ENCODE results near the gene NRM. TPM values are rescaled to one million over a fixed set of nuclear protein-coding genes. Genes with fewer than 3 reads are reported as not detected.

NRM gene
- total RNA-seq, 4 donors from 2014 or later: 2.7 to 13.8 (median 2.7) TPM; not detected in 1

- no peaks in the 10 kb centered on the region for H3K9me3 ChIP-seq
- no peaks in the 10 kb centered on the region for H3K36me3 ChIP-seq
- H3K27ac ChIP-seq: peak overlapping the region; percentile 93 to 99 (median 96)
- in situ Hi-C loops (cut with MboI; ENCODE audit: low pct_ligation_motif_present in 1 of 4, low pct_unique_long_range_greater_than_20kb in 1 of 4, low sequenced_read_pairs in 3 of 4) (no loop called here), intact Hi-C loops (cut with DNase I; ENCODE audit: low total_unique reads) (loop anchor here (2.0 to 5.0 kb wide), 2 partner anchors 29 to 71 kb away; partner anchors contain the start of genes MDC1, MRPS18B and PPP1R10)
- DNase-seq: no peak
- H3K27me3 ChIP-seq: no peaks in the 10 kb centered on the region
- peak overlapping the region; percentile 63 to 81 (median 68) for H3K4me3 ChIP-seq
- WGBS, 2 donors (ENCODE audit: low coverage in 1 of 2): 22% methylated on average over 18 of the region's 22 CpGs; no CpG with 5 or more reads in 1 of the 2 donors
- TF ChIP-seq CTCF (IDR thresholded peaks at IDR 0.05) (no peak), EP300 (IDR thresholded peaks at IDR 0.05; ENCODE audit: low read depth) (no peak)
- H3K4me1 ChIP-seq: peaks cover 6 to 73% (median 33%) of the 10 kb centered on the region in 4 donors
These were observed 2.9 kb downstream of the NRM start for GRCh38 chr6:30687659-30688431.

- WGBS, 2 donors (ENCODE audit: low coverage in 1 of 2): 0% methylated on average over 1 to 51 of the region's 52 CpGs
- peak overlapping the region; percentile 93 to 99 (median 96) for H3K27ac ChIP-seq
- H3K9me3 ChIP-seq: no peaks in the 10 kb centered on the region
- DNase-seq: peak; percentile 90
- peaks cover 6 to 80% (median 34%) of the 10 kb centered on the region in 4 donors for H3K4me1 ChIP-seq
- peak; percentile 60 for TF ChIP-seq EP300 (IDR thresholded peaks at IDR 0.05; ENCODE audit: low read depth)
- TF ChIP-seq CTCF (IDR thresholded peaks at IDR 0.05): no peak
- peak; percentile 79 to 91 (median 88) for TF ChIP-seq POLR2AphosphoS5 (IDR thresholded peaks at IDR 0.05)
- TF ChIP-seq POLR2A (IDR thresholded peaks at IDR 0.05): no peak
- in situ Hi-C loops (cut with MboI; ENCODE audit: low pct_ligation_motif_present in 1 of 4, low pct_unique_long_range_greater_than_20kb in 1 of 4, low sequenced_read_pairs in 3 of 4): no loop called here
- intact Hi-C loops (cut with DNase I; ENCODE audit: low total_unique reads): loop anchor here (2.0 to 5.0 kb wide), 2 partner anchors 30 to 70 kb away; partner anchors contain the start of genes MDC1, MRPS18B and PPP1R10
- H3K27me3 ChIP-seq: no peaks in the 10 kb centered on the region
- no peaks in the 10 kb centered on the region for H3K36me3 ChIP-seq
- H3K4me3 ChIP-seq: peak overlapping the region; percentile 63 to 81 (median 68)
These were observed 3.7 kb downstream of the NRM start for GRCh38 chr6:30686908-30687658.

- no peaks in the 10 kb centered on the region for H3K36me3 ChIP-seq
- H3K4me3 ChIP-seq: peak within 1 kb of the TSS; percentile 63 to 81 (median 68)
- in situ Hi-C loops (cut with MboI; ENCODE audit: low pct_ligation_motif_present in 1 of 4, low pct_unique_long_range_greater_than_20kb in 1 of 4, low sequenced_read_pairs in 3 of 4): no loop called here
- DNase-seq: peak; percentile 85
- TF ChIP-seq EP300 (IDR thresholded peaks at IDR 0.05; ENCODE audit: low read depth) (no peak), POLR2A (IDR thresholded peaks at IDR 0.05) (peak; percentile 45), POLR2AphosphoS5 (IDR thresholded peaks at IDR 0.05) (peak; percentile 47 to 82 (median 70)), CTCF (IDR thresholded peaks at IDR 0.05) (no peak)
- WGBS, 2 donors (ENCODE audit: low coverage in 1 of 2): 3 to 7% methylated on average over 8 to 28 of the region's 41 CpGs
- H3K27me3 ChIP-seq: no peaks in the 10 kb centered on the region
- H3K27ac ChIP-seq: peak within 1 kb of the TSS; percentile 93 to 99 (median 96)
- no peaks in the 10 kb centered on the region for H3K9me3 ChIP-seq
- intact Hi-C loops (cut with DNase I; ENCODE audit: low total_unique reads): loop anchor here (2.0 to 5.0 kb wide), 2 partner anchors 31 to 69 kb away; partner anchors contain the start of genes MDC1, MRPS18B and PPP1R10
- H3K4me1 ChIP-seq: peaks cover 6 to 83% (median 35%) of the 10 kb centered on the region in 4 donors
These were observed 4.5 kb downstream of the NRM start, which contains the start of gene PPP1R18 for GRCh38 chr6:30686009-30686907. PPP1R18 (minus strand) TSS chr6:30686645; CDS start chr6:30686018, 627 bp downstream.

All from transverse colon (tissue), 4 donors.